Measurements from ENCODE around the gene LRP3. TPM values are rescaled to one million over a fixed set of nuclear protein-coding genes. Genes with fewer than 3 reads are reported as not detected.
A peak's percentile ranks its signal among the peaks of the same experiment; 100 is the strongest.

LRP3 gene, protein sequence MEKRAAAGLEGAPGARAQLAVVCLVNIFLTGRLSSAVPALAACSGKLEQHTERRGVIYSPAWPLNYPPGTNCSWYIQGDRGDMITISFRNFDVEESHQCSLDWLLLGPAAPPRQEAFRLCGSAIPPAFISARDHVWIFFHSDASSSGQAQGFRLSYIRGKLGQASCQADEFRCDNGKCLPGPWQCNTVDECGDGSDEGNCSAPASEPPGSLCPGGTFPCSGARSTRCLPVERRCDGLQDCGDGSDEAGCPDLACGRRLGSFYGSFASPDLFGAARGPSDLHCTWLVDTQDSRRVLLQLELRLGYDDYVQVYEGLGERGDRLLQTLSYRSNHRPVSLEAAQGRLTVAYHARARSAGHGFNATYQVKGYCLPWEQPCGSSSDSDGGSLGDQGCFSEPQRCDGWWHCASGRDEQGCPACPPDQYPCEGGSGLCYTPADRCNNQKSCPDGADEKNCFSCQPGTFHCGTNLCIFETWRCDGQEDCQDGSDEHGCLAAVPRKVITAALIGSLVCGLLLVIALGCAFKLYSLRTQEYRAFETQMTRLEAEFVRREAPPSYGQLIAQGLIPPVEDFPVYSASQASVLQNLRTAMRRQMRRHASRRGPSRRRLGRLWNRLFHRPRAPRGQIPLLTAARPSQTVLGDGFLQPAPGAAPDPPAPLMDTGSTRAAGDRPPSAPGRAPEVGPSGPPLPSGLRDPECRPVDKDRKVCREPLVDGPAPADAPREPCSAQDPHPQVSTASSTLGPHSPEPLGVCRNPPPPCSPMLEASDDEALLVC
- 7.5 and 8.2 TPM in 2 replicates for polyA plus RNA-seq (2012; rRNA removed)
- 3.6 and 7.8 TPM in 2 replicates for polyA plus RNA-seq (2012; cell fraction: cytosol; rRNA removed)
- polyA plus RNA-seq (2012; cell fraction: nucleus; rRNA removed) = 8.9 and 11.2 TPM in 2 replicates

DNA sequence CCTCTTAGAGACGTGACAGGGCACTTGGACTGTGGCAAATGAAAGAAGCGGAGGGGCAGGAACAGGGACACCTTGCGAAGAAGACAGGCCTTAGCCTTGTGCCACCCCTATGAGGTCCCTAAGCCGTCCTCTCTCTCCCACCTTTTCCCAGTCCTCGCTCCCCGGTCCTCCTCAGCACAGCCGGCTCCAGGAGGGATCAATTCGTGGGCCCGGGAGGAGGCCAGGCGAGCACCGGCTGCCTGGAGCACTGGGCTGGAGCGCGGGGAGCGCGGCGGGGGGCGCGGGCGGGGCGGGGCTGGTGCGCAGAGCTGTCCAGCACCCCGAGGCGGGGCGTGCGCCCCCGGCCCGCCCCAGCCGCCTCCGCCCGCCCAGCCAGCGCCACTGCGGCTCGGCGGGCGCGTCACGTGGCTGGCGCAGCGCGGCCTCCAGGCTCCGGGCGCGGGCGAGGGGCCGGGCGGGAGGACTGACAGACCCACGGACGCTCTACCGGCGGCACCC lies at the start of gene LRP3:
Gene LRP3, plus strand, starts transcription at position 466 of the 498 bp plus-strand sequence. CDS start 456 bp downstream, outside the sequence.
- Histone ChIP-seq H2AFZ (ENCODE audit: low read depth) (peak within 1 kb of the TSS; percentile 81; the same call in 1 of the 2 replicates), H3K79me2 (ENCODE audit: insufficient read depth) (no peaks in the 10 kb centered on the region), H3K27me3 (ENCODE audit: insufficient read depth) (no peaks in the 10 kb centered on the region), H3K9me2 (no peaks in the 10 kb centered on the region), H3K9me3 (no peaks in the 10 kb centered on the region), H3K4me1 (ENCODE audit: control insufficient read depth in 1 of 2, insufficient read depth in 2 of 2, low read depth in 1 of 2, low read length in 1 of 2) (peaks cover 0 to 13% of the 10 kb centered on the region in 2 experiments; a peak in 1 of 4 replicates), H3F3A (replicated peaks; ENCODE audit: insufficient read depth) (no peaks in the 10 kb centered on the region), H3K9ac (peak within 1 kb of the TSS; percentile 61; the same call in 1 of the 2 replicates), H4K20me1 (ENCODE audit: insufficient read depth) (0 out of 2 replicates have a peak, but pooled peaks cover 5% of the 10 kb centered on the region), H3K36me3 (replicated peaks in 1 of 2; ENCODE audit: control insufficient read depth in 1 of 2, insufficient read depth in 2 of 2, low read length in 1 of 2) (peaks cover 0 to 3% of the 10 kb centered on the region in 2 experiments), H3K4me2 (peak within 1 kb of the TSS; percentile 95), H3K4me3 (ENCODE audit: low read depth in 2 of 2, low read length in 1 of 2) (peak within 1 kb of the TSS; percentile 66), H3K27ac (ENCODE audit: low read depth in 2 of 2, low read length in 1 of 2) (peak within 1 kb of the TSS in 1 of 2 experiments; percentile 53; a peak in 2 of 4 replicates)
- WGBS (ENCODE audit: low lambda C conversion rate) = 31% methylated on average over 10 of the region's 50 CpGs
- ChIA-PET POLR2A (no interaction called here), CTCF (interaction anchor here (0.7 to 6.5 kb wide), 3 partner anchors 9 to 70 kb away, joined by 3 to 44 read pairs (median 3); no protein-coding TSS in a partner anchor)
- TF ChIP-seq TEAD4 (IDR thresholded peaks at IDR 0.05; ENCODE audit: borderline replicate concordance, insufficient read depth) (no peak), RXRA (IDR thresholded peaks at IDR 0.05; ENCODE audit: borderline replicate concordance, low read depth) (no peak), FOXM1 (IDR thresholded peaks at IDR 0.05; ENCODE audit: low read depth) (no peak), EP300 (IDR thresholded peaks at IDR 0.05; ENCODE audit: borderline replicate concordance in 1 of 2, low read depth in 1 of 2, low read length in 1 of 2) (no peak), RFX5 (IDR thresholded peaks at IDR 0.05; ENCODE audit: low read length) (no peak), JUND (IDR thresholded peaks at IDR 0.05) (no peak), MXI1 (IDR thresholded peaks at IDR 0.05; ENCODE audit: low read depth, low read length) (peak; percentile 63), REST (IDR thresholded peaks at IDR 0.05; ENCODE audit: low read depth, low read length) (peak; percentile 41; the same call in 1 of the 2 replicates), CHD2 (IDR thresholded peaks at IDR 0.05; ENCODE audit: low read length, partially characterized antibody) (no peak), USF2 (IDR thresholded peaks at IDR 0.05; ENCODE audit: borderline replicate concordance, low read depth, low read length) (peak; percentile 29; the same call in 1 of the 2 replicates)
- TF ChIP-seq, protein P1, sequence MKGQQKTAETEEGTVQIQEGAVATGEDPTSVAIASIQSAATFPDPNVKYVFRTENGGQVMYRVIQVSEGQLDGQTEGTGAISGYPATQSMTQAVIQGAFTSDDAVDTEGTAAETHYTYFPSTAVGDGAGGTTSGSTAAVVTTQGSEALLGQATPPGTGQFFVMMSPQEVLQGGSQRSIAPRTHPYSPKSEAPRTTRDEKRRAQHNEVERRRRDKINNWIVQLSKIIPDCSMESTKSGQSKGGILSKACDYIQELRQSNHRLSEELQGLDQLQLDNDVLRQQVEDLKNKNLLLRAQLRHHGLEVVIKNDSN (IDR thresholded peaks at IDR 0.05; ENCODE audit: borderline replicate concordance, low read depth) = peak; percentile 68; the same call in 1 of the 2 replicates
- DNase-seq = peak; percentile 93

Data from SK-N-SH (cell line).